HEK293 (cell line): ENCODE measurements around the gene TRAPPC12.

Experiments
- CTCF ChIA-PET: fragments of 350-600 bp; formaldehyde crosslinking; extraction: SDS; loops from one replicate; lab custom pipeline; 2021; ENCODE audit warnings: antibody characterized with exemption; lab: Yijun Ruan, JAX
- POLR2A ChIA-PET: fragments of 300-600 bp; formaldehyde crosslinking; extraction: SDS; loops from one replicate; lab custom pipeline; 2020; ENCODE audit warnings: antibody characterized with exemption, inconsistent platforms; lab: Yijun Ruan, JAX
- H3K27ac ChIP-seq: fragments of 200-500 bp; sonication (Bioruptor generic); 2 replicates; pipeline ENCODE4 v1.5.1; 2014; ENCODE audit warnings: low read depth, low read length, control low read depth, inconsistent platforms; ENCODE audit errors: extremely low read depth
- H3K36me3 ChIP-seq, 2 experiments: fragments of 200-500 bp in 1 of 2; sonication (Bioruptor generic) in 1 of 2; 1 replicate in 1 of 2; 2 replicates in 1 of 2; pipeline ENCODE4 v1.5.1; 2014 to 2017; ENCODE audit warnings: inconsistent platforms in 2 of 2, low read length in 2 of 2; ENCODE audit not compliant: control insufficient read depth in 2 of 2, insufficient read depth in 1 of 2
- H3K4me1 ChIP-seq: fragments of 200-500 bp; sonication (Bioruptor generic); 2 replicates; pipeline ENCODE4 v1.5.1; 2014; ENCODE audit warnings: mild to moderate bottlenecking, low read length, inconsistent platforms; ENCODE audit not compliant: control insufficient read depth, insufficient read depth
- H3K4me3 ChIP-seq: 2 replicates; pipeline ENCODE4 v1.5.1; 2011; ENCODE audit warnings: low read depth, mild to moderate bottlenecking, control low read depth, low read length, moderate library complexity
- H3K9me3 ChIP-seq: fragments of 200-500 bp; sonication (Bioruptor generic); 2 replicates; pipeline ENCODE4 v1.5.1; 2014; ENCODE audit warnings: low read depth, low read length, inconsistent platforms; ENCODE audit not compliant: control insufficient read depth, insufficient read depth
- HOXD13 ChIP-seq: sonication (generic); formaldehyde crosslinking; IDR thresholded peaks from 2 replicates; pipeline ENCODE4 v1.8.0; 2022; ENCODE audit warnings: missing genetic modification reagents, borderline replicate concordance
- TRIM28 ChIP-seq: IDR thresholded peaks from 2 replicates; pipeline ENCODE4 v1.6.1; 2011; ENCODE audit warnings: low read length, control low read depth, borderline replicate concordance
- ZBTB8A ChIP-seq: fragments of 450-650 bp; formaldehyde crosslinking; IDR thresholded peaks from 2 replicates; pipeline ENCODE4 v1.5.1; 2016; ENCODE audit warnings: missing biosample characterization, missing genetic modification characterization
- ZNF112 ChIP-seq: fragments of 450-650 bp; formaldehyde crosslinking; IDR thresholded peaks from 2 replicates; pipeline ENCODE4 v1.5.0; 2017; ENCODE audit warnings: missing biosample characterization, missing genetic modification characterization
- ZNF211 ChIP-seq: fragments of 450-650 bp; formaldehyde crosslinking; IDR thresholded peaks from 2 replicates; pipeline ENCODE4 v1.5.1; 2016; ENCODE audit warnings: low read depth, missing biosample characterization, missing genetic modification characterization
- ZNF404 ChIP-seq: fragments of 450-650 bp; formaldehyde crosslinking; IDR thresholded peaks from 2 replicates; pipeline ENCODE4 v1.5.1; 2017; ENCODE audit warnings: missing biosample characterization, missing genetic modification characterization
- ZNF830 ChIP-seq: fragments of 450-650 bp; IDR thresholded peaks from 2 replicates; pipeline ENCODE4 v1.5.0; 2018; ENCODE audit warnings: missing biosample characterization, missing genetic modification characterization, low read depth, mild to moderate bottlenecking, moderate library complexity
- TF ChIP-seq, protein P1 (sequence below): fragments of 450-650 bp; formaldehyde crosslinking; IDR thresholded peaks from 2 replicates; pipeline ENCODE4 v1.5.1; 2016; ENCODE audit warnings: missing biosample characterization, missing genetic modification characterization, low read depth
- TF ChIP-seq, protein P2 (sequence below): fragments of 450-650 bp; formaldehyde crosslinking; IDR thresholded peaks from 2 replicates; pipeline ENCODE4 v1.5.1; 2016; ENCODE audit warnings: missing biosample characterization, missing genetic modification characterization
- TF ChIP-seq, protein P3 (sequence below): sonication (generic); formaldehyde crosslinking; IDR thresholded peaks from 2 replicates; pipeline ENCODE4 v1.8.1; 2022; ENCODE audit warnings: mild to moderate bottlenecking, moderate library complexity, missing genetic modification reagents
- TF ChIP-seq, protein P4 (sequence below): fragments of 450-650 bp; formaldehyde crosslinking; IDR thresholded peaks from 2 replicates; pipeline ENCODE4 v1.5.1; 2016; ENCODE audit warnings: missing biosample characterization, missing genetic modification characterization, borderline replicate concordance
- TF ChIP-seq, protein P5 (sequence below): fragments of 450-650 bp; formaldehyde crosslinking; IDR thresholded peaks from 2 replicates; pipeline ENCODE4 v1.5.1; 2016; ENCODE audit warnings: missing biosample characterization, missing genetic modification characterization
- TF ChIP-seq, protein P6 (sequence below): fragments of 450-650 bp; formaldehyde crosslinking; IDR thresholded peaks from 2 replicates; pipeline ENCODE4 v1.5.1; 2016; ENCODE audit warnings: missing biosample characterization, missing genetic modification characterization

TRAPPC12 gene

DNA sequence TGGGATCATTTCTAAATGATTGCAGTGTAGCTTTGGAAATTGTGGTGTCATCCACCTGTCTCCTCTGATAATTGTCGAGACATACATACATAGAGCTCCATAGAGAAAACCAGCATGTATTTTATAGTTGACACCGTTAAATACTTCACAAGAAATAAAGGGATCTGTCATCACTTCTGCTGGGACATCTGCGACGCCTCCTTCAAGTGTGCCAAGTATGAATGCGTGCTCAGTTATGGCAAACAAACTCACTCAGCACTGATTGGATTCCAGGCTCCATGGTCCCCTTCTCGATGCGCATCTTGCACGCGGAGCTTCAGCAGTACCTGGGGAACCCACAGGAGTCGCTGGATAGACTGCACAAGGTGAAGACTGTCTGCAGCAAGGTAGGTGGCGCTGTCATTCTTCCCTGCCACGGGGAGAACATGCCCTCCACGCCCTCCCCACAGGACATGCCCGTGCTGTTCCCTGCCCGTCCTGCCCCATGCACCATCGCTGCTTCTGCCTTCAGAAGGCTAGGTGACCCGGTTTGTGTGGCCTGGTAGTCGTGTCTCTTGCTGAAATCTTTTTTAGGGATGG is 64.1 kb downstream of the TRAPPC12 start:
- Histone ChIP-seq H3K4me1 (no peaks in the 10 kb centered on the region), H3K4me3 (no peak overlapping the region), H3K9me3 (no peaks in the 10 kb centered on the region), H3K36me3 (peaks cover 4 to 53% of the 10 kb centered on the region in 2 experiments; a peak in 1 of 3 replicates), H3K27ac (no peak overlapping the region)
- CTCF ChIA-PET: interaction anchor here (0.9 to 6.2 kb wide), 3 partner anchors 10 to 19 kb away, joined by 3 to 55 read pairs (median 14); no protein-coding TSS in a partner anchor
- TF ChIP-seq ZNF404 (tag by site-specific recombination) (no peak), ZNF830 (no peak), ZBTB8A (tag by site-specific recombination) (no peak), HOXD13 (CRISPR knock-in tag) (no peak), ZNF211 (tag by site-specific recombination) (no peak), TRIM28 (no peak), ZNF112 (no peak)
- TF ChIP-seq, protein P1, sequence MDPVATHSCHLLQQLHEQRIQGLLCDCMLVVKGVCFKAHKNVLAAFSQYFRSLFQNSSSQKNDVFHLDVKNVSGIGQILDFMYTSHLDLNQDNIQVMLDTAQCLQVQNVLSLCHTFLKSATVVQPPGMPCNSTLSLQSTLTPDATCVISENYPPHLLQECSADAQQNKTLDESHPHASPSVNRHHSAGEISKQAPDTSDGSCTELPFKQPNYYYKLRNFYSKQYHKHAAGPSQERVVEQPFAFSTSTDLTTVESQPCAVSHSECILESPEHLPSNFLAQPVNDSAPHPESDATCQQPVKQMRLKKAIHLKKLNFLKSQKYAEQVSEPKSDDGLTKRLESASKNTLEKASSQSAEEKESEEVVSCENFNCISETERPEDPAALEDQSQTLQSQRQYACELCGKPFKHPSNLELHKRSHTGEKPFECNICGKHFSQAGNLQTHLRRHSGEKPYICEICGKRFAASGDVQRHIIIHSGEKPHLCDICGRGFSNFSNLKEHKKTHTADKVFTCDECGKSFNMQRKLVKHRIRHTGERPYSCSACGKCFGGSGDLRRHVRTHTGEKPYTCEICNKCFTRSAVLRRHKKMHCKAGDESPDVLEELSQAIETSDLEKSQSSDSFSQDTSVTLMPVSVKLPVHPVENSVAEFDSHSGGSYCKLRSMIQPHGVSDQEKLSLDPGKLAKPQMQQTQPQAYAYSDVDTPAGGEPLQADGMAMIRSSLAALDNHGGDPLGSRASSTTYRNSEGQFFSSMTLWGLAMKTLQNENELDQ (tag by site-specific recombination): no peak
- TF ChIP-seq, protein P2, sequence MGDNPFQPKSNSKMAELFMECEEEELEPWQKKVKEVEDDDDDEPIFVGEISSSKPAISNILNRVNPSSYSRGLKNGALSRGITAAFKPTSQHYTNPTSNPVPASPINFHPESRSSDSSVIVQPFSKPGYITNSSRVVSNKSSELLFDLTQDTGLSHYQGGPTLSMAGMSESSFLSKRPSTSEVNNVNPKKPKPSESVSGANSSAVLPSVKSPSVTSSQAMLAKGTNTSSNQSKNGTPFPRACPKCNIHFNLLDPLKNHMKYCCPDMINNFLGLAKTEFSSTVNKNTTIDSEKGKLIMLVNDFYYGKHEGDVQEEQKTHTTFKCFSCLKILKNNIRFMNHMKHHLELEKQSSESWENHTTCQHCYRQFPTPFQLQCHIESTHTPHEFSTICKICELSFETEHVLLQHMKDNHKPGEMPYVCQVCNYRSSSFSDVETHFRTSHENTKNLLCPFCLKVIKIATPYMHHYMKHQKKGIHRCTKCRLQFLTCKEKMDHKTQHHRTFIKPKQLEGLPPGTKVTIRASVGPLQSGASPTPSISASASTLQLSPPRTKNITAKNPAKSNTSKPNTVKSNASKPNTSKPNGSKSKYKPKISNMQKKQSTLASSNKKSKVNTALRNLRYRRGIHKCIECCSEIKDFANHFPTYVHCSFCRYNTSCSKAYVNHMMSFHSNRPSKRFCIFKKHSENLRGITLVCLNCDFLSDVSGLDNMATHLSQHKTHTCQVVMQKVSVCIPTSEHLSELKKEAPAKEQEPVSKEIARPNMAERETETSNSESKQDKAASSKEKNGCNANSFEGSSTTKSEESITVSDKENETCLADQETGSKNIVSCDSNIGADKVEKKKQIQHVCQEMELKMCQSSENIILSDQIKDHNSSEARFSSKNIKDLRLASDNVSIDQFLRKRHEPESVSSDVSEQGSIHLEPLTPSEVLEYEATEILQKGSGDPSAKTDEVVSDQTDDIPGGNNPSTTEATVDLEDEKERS (tag by site-specific recombination): no peak
- TF ChIP-seq, protein P3, sequence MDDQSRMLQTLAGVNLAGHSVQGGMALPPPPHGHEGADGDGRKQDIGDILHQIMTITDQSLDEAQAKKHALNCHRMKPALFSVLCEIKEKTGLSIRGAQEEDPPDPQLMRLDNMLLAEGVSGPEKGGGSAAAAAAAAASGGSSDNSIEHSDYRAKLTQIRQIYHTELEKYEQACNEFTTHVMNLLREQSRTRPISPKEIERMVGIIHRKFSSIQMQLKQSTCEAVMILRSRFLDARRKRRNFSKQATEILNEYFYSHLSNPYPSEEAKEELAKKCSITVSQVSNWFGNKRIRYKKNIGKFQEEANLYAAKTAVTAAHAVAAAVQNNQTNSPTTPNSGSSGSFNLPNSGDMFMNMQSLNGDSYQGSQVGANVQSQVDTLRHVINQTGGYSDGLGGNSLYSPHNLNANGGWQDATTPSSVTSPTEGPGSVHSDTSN (CRISPR knock-in tag): no peak
- TF ChIP-seq, protein P4, sequence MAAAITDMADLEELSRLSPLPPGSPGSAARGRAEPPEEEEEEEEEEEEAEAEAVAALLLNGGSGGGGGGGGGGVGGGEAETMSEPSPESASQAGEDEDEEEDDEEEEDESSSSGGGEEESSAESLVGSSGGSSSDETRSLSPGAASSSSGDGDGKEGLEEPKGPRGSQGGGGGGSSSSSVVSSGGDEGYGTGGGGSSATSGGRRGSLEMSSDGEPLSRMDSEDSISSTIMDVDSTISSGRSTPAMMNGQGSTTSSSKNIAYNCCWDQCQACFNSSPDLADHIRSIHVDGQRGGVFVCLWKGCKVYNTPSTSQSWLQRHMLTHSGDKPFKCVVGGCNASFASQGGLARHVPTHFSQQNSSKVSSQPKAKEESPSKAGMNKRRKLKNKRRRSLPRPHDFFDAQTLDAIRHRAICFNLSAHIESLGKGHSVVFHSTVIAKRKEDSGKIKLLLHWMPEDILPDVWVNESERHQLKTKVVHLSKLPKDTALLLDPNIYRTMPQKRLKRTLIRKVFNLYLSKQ (tag by site-specific recombination): no peak
- TF ChIP-seq, protein P5, sequence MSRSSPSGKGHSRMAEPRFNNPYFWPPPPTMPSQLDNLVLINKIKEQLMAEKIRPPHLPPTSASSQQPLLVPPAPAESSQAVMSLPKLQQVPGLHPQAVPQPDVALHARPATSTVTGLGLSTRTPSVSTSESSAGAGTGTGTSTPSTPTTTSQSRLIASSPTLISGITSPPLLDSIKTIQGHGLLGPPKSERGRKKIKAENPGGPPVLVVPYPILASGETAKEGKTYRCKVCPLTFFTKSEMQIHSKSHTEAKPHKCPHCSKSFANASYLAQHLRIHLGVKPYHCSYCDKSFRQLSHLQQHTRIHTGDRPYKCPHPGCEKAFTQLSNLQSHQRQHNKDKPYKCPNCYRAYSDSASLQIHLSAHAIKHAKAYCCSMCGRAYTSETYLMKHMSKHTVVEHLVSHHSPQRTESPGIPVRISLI (tag by site-specific recombination): no peak
- TF ChIP-seq, protein P6, sequence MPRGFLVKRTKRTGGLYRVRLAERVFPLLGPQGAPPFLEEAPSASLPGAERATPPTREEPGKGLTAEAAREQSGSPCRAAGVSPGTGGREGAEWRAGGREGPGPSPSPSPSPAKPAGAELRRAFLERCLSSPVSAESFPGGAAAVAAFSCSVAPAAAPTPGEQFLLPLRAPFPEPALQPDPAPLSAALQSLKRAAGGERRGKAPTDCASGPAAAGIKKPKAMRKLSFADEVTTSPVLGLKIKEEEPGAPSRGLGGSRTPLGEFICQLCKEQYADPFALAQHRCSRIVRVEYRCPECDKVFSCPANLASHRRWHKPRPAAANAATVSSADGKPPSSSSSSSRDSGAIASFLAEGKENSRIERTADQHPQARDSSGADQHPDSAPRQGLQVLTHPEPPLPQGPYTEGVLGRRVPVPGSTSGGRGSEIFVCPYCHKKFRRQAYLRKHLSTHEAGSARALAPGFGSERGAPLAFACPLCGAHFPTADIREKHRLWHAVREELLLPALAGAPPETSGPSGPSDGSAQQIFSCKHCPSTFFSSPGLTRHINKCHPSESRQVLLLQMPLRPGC (tag by site-specific recombination): no peak
- POLR2A ChIA-PET: no interaction called here
